CD4-positive, alpha-beta T cell (primary cell): Measurements from ENCODE around the gene TKFC. TPM values are rescaled to one million over a fixed set of nuclear protein-coding genes. Genes with fewer than 3 reads are reported as not detected.

ENCODE experiments used
- ATAC-seq: fragments of 200-7000 bp; cut with Tn5 transposase; one replicate; pipeline ENCODE4 v1.10.0; 2022; ENCODE audit warnings: mild to moderate bottlenecking; ENCODE audit not compliant: poor library complexity
- CTCF ChIA-PET: fragments of 350-600 bp; sonication (Branson Sonifier 250); formaldehyde crosslinking; loops from one replicate; lab custom pipeline; 2021; ENCODE audit warnings: antibody characterized with exemption, inconsistent platforms; lab: Charles Lee
- POLR2A ChIA-PET: fragments of 350-600 bp; sonication (Branson Sonifier 250); formaldehyde crosslinking; loops from one replicate; lab custom pipeline; 2021; ENCODE audit warnings: antibody characterized with exemption, inconsistent platforms; lab: Charles Lee
- DNase-seq, 14 experiments: peaks; one replicate each; pipeline ENCODE4 v3.0.0-alpha.2; 2013 to 2020; ENCODE audit warnings: mixed read lengths in 2 of 14
- H3K27ac ChIP-seq, 2 donors: one replicate each; pipeline versions ENCODE4 v1.5.1 to v1.7.0; 2013; ENCODE audit warnings: low read length in 2 of 2, low read depth in 1 of 2, mild to moderate bottlenecking in 1 of 2
- H3K27me3 ChIP-seq, 2 experiments: 1 replicate in 1 of 2; 2 replicates in 1 of 2; pipeline versions ENCODE4 v1.6.1 to v1.7.0; 2013; ENCODE audit warnings: low read length in 2 of 2, control low read depth in 1 of 2, mild to moderate bottlenecking in 1 of 2, moderate library complexity in 1 of 2; ENCODE audit not compliant: insufficient read depth in 2 of 2, control insufficient read depth in 1 of 2
- H3K36me3 ChIP-seq: one replicate; pipeline ENCODE4 v1.6.1; 2013; ENCODE audit warnings: low read length, control low read depth; ENCODE audit not compliant: insufficient read depth
- H3K4me1 ChIP-seq: one replicate; pipeline ENCODE4 v1.6.1; 2013; ENCODE audit warnings: low read length, control low read depth; ENCODE audit not compliant: insufficient read depth
- H3K4me3 ChIP-seq: one replicate; pipeline ENCODE4 v1.5.1; 2013; ENCODE audit warnings: mild to moderate bottlenecking, low read length, moderate library complexity
- H3K9me3 ChIP-seq, 2 experiments: 1 replicate in 1 of 2; 2 replicates in 1 of 2; pipeline versions ENCODE4 v1.6.1 to v1.7.0; 2013; ENCODE audit warnings: low read length in 2 of 2, mild to moderate bottlenecking in 2 of 2, control low read depth in 1 of 2, moderate library complexity in 1 of 2; ENCODE audit not compliant: control insufficient read depth in 1 of 2, insufficient read depth in 1 of 2
- H3K27ac Mint-ChIP-seq: one replicate; pipeline ENCODE4 v1.8.0; 2020; ENCODE audit warnings: mixed read lengths
- H3K27me3 Mint-ChIP-seq: one replicate; pipeline ENCODE4 v1.8.0; 2021; ENCODE audit warnings: mixed read lengths
- H3K36me3 Mint-ChIP-seq: one replicate; pipeline ENCODE4 v1.8.0; 2021; ENCODE audit warnings: low read depth, mixed read lengths
- H3K4me1 Mint-ChIP-seq: one replicate; pipeline ENCODE4 v1.8.0; 2021; ENCODE audit warnings: low read depth, mixed read lengths
- H3K4me3 Mint-ChIP-seq: one replicate; pipeline ENCODE4 v1.8.0; 2020; ENCODE audit warnings: mild to moderate bottlenecking, mixed read lengths
- H3K9me3 Mint-ChIP-seq: one replicate; pipeline ENCODE4 v1.8.0; 2020; ENCODE audit warnings: mixed read lengths
- intact Hi-C, 2 experiments: fragments of 100-400 bp; cut with DNase I in 1 of 2; cut with micrococcal nuclease in 1 of 2; formaldehyde crosslinking; loops; one replicate each; pipeline versions ENCODE4 v1.15.1 to v1.9.0; 2023 to 2025; cut with DNase I, micrococcal nuclease
- total RNA-seq, 174 experiments: library from RNA in 2 of 174; stranded (reverse) in 2 of 174; gene quantifications; one replicate each; pipeline ENCODE4 v1.2.3 and lab custom pipeline; 2021 to 2026
- TF ChIP-seq, protein P1 (sequence below): fragments of 200-600 bp; IDR thresholded peaks from one replicate; pipeline ENCODE4 v1.8.0; 2022; ENCODE audit warnings: antibody characterized with exemption, mild to moderate bottlenecking

TKFC gene
- total RNA-seq, 2 experiments from 2014 or later, result 21.8 to 26.3 TPM

DNA sequence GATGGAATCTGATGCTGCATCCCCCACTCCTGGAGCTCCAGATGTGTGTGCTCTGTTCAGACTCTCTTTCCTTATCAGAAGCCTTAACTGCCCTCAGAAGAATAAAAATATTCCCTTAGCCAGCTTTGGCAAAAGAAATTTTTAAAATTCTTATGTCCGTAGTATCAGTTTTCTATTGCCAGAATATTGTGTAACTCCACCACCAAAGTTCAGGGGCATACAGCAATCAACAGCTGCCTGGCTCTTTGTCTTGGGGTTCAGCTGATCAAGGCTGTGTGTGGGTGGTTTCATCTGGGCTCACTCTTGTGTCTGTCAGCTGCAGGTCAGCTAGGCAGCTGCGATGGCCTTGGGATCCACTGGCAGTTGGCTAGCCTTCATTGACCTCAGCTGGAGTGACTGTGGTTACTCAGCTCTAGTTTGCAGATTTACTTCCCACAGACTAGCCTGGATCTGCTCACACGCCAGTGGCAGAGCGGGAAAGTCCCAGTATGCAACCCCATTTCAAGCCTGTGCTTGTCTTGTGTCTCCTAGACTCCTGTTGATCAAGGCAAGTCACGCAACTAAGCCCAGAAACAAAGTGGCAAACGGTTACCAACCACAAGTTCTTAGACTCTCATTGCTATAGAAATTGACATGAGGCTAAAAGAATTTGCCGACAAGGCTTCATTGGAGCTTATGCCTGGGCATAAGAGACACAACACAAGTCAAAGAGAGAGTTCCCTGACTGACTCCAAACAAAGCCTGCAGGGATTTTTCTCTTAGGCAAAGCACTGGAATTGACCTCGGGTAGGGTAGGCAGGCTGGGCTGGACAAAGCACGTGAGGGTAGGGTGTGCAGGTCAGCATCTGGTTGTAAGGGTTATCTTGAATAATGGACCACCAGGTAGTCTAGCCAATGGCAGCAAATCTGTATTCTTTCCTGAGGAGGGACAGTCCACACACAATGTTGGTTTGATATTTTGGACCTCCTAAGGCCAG is 36.6 kb downstream of the TKFC start:
- Histone ChIP-seq H3K27me3 (no peaks in the 10 kb centered on the region), H3K9me3 (no peaks in the 10 kb centered on the region), H3K27ac (no peak overlapping the region), H3K4me1 (no peaks in the 10 kb centered on the region), H3K36me3 (peaks cover 54% of the 10 kb centered on the region), H3K4me3 (no peak overlapping the region)
- Mint-ChIP-seq H3K9me3 (no peaks in the 10 kb centered on the region), H3K27me3 (no peaks in the 10 kb centered on the region), H3K4me1 (no peaks in the 10 kb centered on the region), H3K27ac (no peak overlapping the region), H3K36me3 (peaks cover 52% of the 10 kb centered on the region), H3K4me3 (no peak overlapping the region)
- ATAC-seq, result no peak
- POLR2A ChIA-PET, result interaction anchor here (1.1 to 1.7 kb wide), 2 partner anchors 8 to 16 kb away, joined by 3 to 5 read pairs; partner anchors contain the start of genes CYB561A3 and TMEM138
- intact Hi-C loops, result loop anchor here in 1 of 2 experiments (10.0 kb wide), 1 partner anchor 465 kb away; the partner anchor contains the start of gene PRPF19
- DNase-seq, result no peak
- TF ChIP-seq, protein P1, sequence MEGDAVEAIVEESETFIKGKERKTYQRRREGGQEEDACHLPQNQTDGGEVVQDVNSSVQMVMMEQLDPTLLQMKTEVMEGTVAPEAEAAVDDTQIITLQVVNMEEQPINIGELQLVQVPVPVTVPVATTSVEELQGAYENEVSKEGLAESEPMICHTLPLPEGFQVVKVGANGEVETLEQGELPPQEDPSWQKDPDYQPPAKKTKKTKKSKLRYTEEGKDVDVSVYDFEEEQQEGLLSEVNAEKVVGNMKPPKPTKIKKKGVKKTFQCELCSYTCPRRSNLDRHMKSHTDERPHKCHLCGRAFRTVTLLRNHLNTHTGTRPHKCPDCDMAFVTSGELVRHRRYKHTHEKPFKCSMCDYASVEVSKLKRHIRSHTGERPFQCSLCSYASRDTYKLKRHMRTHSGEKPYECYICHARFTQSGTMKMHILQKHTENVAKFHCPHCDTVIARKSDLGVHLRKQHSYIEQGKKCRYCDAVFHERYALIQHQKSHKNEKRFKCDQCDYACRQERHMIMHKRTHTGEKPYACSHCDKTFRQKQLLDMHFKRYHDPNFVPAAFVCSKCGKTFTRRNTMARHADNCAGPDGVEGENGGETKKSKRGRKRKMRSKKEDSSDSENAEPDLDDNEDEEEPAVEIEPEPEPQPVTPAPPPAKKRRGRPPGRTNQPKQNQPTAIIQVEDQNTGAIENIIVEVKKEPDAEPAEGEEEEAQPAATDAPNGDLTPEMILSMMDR, result no peak
- CTCF ChIA-PET, result interaction anchor here (1.5 to 2.0 kb wide), 2 partner anchors 16 to 33 kb away, joined by 6 read pairs; no protein-coding TSS in a partner anchor

DNA sequence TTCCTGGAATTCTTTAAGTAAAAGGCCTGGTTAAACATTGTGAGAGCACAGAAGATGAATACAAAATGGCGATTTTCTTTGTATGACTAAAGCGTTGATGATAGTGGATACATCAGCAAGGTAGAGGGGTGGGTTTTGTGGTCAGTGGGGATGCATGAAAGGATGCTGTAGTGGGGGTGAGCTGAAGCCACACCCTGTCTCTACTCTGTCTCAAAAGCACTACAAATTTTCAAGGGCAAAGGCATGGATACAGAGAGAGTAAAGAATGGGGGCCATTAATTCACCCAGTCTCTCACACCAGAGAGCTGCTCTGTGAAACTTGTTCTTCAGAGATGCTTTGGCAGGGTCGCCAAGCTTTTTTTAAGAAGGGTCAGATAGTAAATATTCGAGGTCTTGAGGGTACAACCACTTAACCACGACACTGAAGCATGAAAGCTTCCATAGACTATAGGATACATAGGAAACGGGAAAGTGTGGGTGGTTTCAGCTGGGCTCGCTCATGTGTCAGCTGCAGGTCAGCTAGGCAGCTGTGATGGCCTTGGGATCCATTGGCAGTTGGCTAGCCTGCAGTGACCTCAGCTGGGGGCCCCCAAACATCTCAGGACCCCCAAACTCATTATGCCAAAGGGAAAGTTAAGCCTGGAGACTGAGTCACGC is 37.4 kb downstream of the TKFC start:
- POLR2A ChIA-PET, result interaction anchor here (1.0 to 1.7 kb wide), 2 partner anchors 8 to 10 kb away, joined by 5 read pairs; partner anchors contain the start of genes CYB561A3 and TMEM138
- Histone ChIP-seq H3K9me3 (no peaks in the 10 kb centered on the region), H3K36me3 (peaks cover 47% of the 10 kb centered on the region), H3K27ac (no peak overlapping the region), H3K4me1 (no peaks in the 10 kb centered on the region), H3K4me3 (no peak overlapping the region), H3K27me3 (no peaks in the 10 kb centered on the region)
- ATAC-seq, result no peak
- no peaks in the 10 kb centered on the region for H3K9me3 Mint-ChIP-seq
- H3K36me3 Mint-ChIP-seq, result peaks cover 56% of the 10 kb centered on the region
- no peak for DNase-seq
- CTCF ChIA-PET, result interaction anchor here (1.5 kb wide), 1 partner anchor 15 kb away, joined by 6 read pairs; no protein-coding TSS in a partner anchor
- intact Hi-C loops, result no loop called here
- H3K27ac Mint-ChIP-seq, result no peak overlapping the region
- TF ChIP-seq, protein P1, result no peak
- no peaks in the 10 kb centered on the region for H3K4me1 Mint-ChIP-seq
- no peak overlapping the region for H3K4me3 Mint-ChIP-seq
- H3K27me3 Mint-ChIP-seq, result no peaks in the 10 kb centered on the region

DNA sequence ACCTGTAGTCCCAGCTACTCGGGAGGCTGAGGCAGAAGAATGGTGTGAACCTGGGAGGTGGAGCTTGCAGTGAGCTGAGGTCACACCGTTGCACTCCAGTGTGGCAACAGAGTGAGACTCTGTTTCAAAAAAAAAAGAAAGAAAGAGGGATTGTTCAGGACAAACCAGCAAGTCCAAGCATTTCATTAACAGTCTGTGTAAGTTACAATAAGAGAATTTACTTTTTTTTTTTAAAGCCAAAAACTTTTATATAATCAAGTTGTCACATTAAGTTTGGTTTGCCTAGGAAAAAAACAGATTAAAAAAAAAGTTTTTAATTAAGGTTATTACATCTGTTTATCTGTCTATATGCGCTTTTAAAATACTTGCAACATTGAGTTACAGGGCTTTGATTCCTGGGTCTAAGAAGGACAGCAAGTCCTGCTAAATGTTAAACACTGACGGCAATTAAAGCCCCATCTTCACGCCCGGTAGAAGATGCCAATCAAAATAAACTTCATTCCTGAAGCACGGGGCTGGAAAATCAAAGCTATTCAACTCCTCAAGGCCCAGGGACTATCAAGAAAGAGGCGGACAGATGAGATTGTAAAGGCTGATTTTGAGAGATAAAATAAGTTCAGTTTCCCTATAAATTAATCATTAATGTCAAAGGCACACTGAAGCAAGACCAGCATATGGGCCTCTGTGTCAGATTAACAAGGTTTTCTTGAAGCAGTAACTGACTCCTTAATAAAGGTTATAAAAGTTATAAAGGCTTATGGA is 39.8 kb downstream of the TKFC start:
- H3K4me3 ChIP-seq, result no peak overlapping the region
- CTCF ChIA-PET, result interaction anchor here (1.4 kb wide), 1 partner anchor 13 kb away, joined by 3 read pairs; no protein-coding TSS in a partner anchor
- Mint-ChIP-seq H3K36me3 (peaks cover 59% of the 10 kb centered on the region), H3K27me3 (no peaks in the 10 kb centered on the region), H3K27ac (no peak overlapping the region), H3K4me1 (no peaks in the 10 kb centered on the region), H3K9me3 (no peaks in the 10 kb centered on the region), H3K4me3 (no peak overlapping the region)
- no peak for ATAC-seq
- DNase-seq, result no peak
- intact Hi-C loops, result no loop called here
- POLR2A ChIA-PET, result no interaction called here
- H3K27ac ChIP-seq, result no peak overlapping the region
- no peaks in the 10 kb centered on the region for H3K9me3 ChIP-seq
- peaks cover 24% of the 10 kb centered on the region for H3K36me3 ChIP-seq
- no peaks in the 10 kb centered on the region for H3K27me3 ChIP-seq
- no peaks in the 10 kb centered on the region for H3K4me1 ChIP-seq
- TF ChIP-seq, protein P1, result no peak
